ENCODE data around the gene EEF1A2.

EEF1A2 gene

DNA sequence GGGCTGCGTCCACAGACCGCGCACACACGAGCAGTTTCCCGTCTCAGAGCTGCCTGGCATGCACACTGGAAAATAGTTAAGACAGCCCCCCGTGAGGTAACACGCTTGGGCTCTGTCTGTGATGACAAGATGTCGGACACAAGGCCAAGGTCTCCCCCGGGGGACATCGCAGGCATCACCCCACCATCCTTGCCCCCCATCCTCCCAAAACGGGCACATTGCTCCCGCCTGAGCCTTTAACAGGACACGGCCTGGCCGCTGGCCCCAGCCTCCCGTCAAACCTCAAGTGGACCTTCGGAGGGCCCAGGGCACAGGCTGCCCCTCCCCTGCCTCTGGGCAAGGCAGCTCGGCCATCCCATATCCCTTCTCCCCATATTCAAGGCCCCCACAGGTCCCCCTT lies 32.0 kb downstream of the EEF1A2 start:
- no peak for DNase-seq

DNA sequence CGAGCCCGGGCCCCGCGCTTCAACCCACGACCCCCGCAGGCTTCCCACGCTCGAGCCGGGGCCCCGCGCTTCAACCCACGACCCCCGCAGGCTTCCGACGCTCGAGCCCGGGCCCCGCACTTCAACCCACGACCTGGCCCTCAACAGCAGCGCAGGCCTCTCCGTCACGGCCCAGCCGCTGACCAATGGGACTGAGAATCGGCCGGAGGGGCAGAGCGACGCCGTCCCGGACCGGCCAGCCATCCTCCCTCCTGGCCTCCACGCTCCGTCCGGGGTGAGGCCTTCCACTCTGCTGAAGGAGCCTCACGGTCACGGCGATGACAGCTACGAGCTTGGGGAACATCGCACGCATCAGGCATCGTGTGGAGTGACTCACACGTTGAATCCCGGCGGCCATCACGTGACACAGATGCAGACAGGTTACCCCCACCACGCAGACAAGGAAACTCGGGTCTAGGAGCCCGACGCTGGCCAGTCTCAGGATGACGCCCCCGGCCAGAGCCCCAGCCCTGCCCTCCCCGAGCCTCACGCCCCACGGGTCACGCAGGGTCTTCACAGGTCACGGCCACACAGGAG lies 32.5 kb downstream of the EEF1A2 start:
- DNase-seq: no peak

DNA sequence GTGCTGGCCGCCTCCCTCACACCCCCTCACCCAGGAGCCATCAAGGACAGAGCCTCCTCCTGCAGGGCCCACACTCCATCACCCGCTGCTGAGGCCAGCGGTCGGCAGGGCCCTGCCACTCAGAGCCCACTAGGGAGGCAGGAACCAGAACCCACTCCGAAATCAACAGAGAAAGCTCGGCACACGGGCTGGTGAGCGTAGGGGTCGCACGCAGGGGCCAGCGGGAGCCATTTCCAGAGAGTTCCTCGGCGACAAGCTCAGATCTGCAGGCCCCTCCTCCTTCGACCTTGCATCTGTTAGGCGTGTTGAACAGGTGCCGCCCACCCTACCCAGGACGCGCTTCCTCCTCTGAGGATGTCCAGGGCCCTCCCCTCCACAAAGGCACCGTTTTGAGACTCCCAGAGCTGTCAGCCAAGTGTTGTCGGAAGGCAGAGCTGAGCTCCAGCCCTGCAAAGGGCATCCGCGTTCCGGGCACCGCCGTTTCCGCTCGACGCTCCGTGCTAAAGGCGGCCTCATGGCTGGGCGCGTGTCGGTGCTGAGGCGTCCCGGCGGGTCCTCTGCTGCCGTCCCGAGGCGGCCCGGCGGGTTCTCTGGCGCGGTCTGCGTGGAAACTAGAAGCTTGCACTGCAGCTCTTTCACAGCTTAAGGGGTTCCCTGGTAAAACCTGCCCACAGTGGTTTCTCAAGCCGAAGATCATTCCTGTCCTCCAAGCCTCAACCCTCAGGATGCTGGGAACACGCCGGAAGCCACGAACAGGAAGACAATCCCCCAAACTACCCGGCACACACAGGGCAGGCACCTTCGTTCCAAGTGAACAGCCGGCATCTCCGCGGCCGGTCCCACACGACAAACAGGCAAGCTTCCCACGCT lies 33.3 kb downstream of the EEF1A2 start:
- DNase-seq: no peak

DNA sequence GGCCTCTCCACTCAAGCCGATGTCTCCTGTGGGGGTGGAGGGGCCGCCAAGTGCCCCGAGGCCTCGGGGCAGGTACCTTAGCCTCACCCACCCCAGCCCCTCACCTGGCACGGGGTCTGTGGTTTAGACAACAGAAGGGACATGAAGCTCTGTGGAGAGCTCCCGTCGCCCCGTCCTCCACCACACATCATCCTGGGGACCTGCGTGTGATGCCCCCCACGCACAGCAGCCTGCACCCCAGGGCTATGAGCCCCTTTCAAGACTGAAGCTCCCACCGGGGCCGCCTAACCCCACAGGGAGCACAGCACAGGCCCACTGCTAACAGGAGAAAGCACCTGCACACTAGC lies 34.6 kb downstream of the EEF1A2 start:
- DNase-seq: no peak

DNA sequence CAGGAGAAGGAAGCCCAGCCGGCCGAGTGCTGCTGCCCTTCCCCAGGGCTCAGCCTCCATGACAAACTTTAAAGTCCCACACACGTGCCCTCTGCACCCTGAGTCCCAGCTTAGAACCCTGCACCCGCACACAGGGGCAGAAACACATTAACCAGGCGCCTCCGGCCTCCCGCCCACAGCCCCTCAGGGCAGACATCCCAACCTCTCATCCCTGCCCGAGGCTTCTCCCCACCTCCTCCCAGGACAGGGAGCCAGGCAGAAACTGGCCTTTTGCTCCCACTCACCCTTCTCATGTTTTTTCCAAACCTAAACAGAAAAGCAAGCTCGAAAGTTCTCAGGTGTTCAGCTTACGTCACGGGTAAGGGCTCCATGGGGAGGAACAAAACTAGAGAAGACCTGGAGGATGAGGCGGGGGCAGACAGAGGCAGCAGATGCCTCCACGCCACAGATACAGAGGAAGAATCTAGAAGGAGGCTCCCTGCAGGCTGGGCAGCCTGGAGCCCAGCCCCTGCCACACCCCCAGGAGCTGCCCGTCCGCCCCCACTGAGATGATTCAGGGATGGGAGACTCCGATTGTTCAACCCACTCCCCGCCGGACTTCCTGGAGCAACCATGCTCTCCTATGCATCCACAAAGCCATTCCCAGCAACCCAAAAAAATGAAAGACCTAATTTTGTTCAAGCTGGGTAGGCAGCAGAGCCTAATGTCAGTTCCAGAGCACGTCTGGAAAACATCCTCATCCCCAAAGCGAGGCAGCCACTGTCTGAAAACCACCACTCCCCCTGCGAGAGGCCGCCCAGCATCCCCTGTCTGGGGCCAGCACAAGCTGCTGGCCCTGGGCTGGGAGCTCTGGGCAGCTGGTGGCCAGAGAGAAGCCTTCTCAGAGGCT lies 35.2 kb downstream of the EEF1A2 start:
- DNase-seq: no peak

DNA sequence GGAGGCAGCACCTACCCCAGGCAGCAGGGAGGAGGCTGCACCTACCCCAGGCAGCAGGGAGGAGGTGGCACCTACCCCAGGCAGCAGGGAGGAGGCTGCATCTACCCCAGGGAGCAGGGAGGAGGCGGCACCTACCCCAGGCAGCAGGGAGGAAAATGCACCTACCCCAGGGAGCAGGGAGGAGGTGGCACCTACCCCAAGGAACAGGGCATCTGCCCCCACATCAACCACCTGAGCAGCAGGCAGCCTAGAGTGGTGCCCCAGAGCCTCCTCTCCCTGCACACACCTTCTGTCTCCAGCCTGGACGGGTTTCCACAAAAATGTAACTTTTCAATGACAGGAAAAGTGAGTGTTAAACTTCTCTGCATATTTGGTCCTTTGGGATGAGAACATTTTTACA lies 36.6 kb downstream of the EEF1A2 start:
- DNase-seq: no peak

DNA sequence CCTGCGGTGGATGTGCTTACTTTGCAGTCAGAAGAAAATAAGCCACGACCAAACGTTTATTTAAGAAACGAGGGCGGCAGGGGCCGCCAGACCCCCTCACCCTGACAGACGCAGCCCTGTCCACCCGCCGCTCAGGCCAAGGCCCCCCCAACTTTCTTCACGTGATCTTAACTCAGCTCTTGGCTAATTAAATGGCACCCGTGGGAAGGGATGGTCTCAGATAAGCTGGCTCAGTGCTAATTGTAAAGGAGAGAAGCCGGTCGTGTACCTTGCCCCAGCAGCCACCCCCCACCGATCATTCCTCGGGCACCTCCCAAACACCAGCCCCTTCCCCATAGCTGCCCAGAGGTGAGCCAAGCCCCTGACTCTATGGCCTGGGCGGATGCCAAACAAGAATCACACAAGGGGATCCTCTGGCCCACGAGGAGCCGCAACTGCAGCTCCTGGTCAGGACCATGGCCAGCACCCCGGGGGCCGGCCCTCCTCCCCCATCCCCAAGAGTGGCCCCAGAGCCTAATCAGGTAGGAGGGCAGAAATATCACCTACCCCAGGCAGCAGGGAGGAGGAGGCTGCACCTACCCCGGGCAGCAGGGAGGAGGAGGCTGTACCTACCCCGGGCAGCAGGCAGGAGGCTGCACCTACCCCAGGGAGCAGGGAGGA lies 37.6 kb downstream of the EEF1A2 start:
- no peak for DNase-seq

DNA sequence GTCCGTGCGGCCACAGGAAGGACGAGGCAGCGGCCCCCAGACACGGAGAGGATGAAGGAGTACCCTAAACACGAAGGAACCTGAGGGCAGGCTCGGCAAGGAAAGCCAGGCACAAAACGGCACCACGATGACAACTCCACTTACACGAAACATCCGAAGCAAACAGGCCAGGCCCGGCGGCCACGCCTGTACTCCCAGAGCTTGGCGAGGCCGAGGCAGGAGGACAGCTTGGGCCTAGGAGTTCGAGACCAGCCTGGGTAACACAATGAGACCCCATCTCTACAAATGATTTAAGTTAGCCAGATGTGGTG lies 39.9 kb downstream of the EEF1A2 start:
- no peak for DNase-seq

DNA sequence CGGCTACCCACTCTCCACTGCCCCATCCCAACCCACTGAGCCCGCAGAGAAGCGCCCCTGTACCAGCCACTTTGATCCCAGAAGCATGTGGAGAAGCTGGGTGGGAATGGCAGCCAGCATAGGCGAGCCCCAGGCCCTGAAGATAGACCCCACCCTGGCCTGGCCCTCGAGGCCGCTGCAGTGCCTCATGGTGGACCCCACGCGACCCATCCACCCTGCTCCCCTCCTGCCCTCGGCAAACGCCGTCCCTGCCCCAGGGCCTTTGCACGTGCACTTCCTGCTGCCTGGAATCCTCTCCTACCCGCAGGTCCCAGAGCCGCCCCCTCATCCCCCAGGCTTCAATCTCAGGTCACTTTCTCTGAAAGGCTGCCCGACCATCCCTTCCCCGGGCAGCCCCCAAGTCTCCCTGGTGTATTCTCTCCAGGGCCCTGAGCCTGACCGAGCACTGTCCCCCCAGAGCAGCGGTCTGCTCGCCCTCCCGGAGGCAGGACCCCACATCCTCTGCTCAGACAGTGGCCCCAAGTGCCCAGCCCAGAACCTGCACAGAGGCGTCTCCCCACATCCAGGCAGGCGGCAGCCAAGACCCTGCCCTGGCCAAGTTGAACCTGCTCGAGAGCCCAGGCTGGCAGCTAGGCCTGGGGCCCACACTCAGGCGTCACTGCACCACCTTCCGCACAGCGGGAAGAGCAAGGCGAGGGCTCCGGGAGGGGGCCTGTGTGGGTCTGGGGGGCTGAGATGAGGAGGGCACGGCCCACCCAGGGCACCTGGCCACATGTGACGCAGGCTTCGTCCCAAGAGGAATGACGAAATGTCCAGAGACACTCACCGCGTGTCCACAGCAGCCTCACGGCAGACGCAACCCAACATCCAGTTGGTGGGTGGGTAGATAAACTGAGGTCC lies 40.5 kb downstream of the EEF1A2 start:
- DNase-seq: no peak

DNA sequence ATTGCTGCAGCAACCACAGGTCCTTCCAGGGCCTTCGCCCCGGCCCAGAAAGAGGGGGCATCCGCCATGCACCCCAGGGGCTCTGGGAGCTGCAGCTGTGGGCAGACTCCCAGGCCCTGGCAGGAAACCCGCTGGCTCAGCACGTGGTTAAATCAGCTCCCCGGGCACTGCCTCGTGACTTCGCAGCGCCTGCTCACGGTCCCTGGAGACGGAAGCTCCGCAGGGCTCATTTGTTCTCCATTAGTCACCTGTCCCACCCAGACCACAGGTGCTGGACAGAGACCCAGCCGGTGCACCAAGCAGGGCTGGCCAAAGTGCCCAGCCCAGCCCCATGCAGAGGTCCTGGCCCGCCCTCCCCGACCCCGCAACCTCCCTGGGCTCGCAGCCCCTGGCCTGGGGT lies 41.1 kb downstream of the EEF1A2 start:
- DNase-seq: no peak

DNA sequence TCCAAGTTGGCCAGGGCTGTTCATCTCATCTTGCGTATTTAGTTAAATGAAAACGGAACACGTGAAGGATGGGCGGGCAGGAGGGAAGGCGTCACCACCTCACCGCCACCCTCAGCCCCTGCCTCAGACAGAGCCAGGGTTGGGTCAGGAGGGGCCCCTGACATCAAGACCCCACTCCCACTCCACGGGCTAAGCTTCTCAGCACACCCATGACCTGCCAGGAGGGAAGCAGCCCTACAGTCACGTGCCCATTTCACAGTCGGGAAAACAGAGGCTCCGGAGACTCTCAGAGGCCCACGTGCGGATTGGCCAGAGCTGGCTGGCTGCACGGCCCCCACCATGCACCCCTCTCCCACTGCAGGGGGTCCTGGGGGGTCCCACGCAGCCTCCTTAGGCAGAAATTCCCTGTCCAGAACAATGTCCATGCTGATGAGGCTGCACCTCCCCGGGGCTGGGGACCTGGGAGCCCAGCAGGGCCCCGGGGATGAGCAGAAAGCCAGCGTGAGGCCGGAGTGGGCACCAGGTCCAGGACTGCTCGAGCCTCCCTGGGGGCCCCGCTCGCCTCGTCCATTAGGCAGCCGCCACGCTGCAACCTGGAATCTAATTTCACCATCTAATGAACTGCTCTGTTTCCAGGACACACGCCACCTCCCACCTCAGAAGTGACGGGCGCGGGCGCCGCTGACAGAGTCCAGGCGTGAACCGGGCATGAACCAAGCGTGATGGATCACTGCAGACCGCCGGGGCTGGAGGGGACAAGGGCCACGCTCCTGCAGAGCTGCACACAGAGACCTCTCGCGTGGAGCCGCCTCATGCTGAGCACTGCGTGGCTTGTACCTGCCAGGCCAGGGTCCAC lies 42.2 kb downstream of the EEF1A2 start:
- DNase-seq: no peak

DNA sequence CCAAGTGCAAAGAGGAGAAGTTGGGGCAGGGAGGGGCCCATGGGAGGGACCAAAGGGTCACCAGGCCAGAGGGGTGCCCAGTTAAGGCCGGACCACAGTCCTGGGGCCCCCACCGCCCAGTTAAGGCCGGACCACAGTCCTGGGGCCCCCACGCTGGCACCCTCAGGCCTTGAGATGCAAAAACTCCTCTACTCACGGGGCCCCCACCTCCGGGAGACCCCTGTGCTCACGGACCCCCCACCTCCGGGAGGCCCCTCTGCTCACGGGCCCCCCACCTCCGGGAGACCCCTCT lies 43.4 kb downstream of the EEF1A2 start:
- DNase-seq: no peak

DNA sequence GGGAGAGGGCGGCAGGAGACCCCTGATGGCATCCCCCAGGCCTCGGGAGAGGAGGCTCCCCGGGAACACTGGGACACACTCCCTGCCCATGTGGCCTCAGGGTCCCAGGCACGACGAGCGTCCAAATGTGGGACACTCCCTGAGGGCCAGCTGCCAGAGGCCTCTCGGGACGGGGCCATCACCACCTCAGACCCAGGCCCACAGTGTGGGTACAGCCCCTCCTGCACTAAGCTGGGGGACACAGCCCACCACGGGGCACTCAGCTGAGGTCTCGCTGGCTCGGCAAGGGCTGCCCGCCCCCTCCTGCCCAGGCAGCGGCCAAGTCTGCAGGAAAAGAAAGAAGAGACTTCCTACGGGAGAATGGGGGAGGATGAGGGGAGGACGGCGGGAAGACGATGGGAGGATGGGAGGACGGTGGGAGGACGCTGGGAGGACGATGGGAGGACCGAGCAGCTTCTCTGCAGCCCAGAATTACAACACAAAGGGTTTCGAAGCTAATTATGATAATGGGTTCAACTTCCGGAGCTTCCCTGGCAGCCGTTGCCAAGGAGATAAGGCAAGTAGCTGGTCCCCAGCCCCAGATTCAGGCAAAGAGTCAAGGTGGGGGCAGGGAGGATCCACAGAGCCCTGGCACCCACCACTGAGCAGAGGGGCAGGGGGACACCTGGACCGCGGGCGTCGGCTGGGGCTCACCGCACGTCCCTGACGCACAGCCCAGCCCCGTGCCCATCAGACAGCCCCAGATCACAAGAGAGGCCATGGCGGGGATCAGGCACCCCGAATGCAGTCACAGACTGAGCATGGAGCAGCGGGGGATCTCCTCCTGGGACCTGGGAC lies 43.9 kb downstream of the EEF1A2 start:
- DNase-seq: no peak

DNA sequence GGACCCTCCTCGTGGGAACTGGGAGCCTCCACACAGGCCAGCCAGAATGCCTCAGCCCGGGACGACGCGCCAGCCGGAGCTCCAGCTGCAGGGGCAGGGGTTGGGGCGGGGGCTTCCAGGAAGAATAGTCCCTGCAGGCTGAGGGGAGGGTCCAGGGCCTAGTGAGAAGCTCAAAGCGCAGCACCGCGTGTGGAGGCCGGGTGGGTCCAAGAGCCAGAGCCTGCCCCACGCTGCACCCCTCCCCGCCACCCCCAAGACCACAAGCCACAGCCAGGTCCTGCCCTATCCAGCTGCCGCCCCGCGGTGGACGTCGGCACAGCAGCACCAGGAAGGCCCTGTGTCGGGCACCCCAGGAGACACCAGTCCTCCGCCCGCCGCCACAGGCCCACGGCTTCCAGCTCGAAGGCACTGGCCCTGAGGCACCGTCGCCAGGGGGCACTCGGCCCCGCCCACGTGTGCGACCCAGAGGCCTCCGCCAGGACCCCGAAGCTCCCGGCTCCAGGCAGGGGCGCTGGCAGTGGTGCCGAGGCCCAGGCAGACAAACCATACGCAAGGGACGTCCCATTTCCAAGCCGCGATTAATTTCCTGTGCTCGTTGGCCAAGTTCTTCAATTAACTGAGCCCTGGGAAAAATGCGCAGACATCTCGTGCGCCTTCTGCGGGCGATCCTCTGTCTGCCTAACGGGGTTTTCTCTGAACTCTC lies 45.9 kb downstream of the EEF1A2 start:
- DNase-seq: no peak

DNA sequence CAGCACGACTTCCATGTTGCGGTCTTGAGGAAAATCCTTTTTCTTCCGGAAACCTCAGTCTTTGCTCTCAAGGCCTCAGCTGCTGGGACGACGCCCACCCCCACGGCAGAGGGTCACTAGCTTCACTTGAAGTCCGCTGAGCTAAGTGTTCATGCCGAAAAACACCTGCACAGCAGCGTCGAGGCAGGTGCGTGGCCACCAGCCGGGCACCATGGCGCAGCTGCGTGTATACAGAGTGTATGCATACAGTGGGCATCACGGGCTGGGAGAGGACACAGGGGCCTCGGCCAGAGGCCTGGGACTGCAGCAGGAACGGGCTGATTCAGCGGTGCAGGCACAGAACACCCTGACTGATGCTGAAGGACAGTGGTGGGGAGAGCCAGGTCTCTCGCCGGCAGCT lies 46.5 kb downstream of the EEF1A2 start:
- no peak for DNase-seq

DNA sequence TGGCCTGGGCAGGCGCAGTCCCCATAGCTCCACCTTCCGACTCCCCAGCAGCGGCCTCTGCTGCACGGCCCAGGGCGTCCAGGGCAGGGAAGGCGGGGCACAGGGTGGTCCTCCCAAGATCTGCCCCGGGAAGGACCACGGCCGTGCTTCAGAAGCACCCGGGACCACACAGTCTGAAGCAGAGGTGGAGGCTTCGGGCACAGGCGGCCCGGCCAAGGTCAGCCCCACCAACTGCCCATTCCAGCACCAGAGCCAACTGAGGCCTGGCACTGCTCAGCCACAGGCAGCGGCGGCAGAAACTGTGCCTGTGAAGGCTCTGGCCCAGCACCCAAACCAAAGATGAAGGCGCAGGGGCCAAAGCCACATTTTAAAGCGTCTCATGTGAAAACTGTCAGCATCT lies 47.1 kb downstream of the EEF1A2 start:
- DNase-seq: no peak

DNA sequence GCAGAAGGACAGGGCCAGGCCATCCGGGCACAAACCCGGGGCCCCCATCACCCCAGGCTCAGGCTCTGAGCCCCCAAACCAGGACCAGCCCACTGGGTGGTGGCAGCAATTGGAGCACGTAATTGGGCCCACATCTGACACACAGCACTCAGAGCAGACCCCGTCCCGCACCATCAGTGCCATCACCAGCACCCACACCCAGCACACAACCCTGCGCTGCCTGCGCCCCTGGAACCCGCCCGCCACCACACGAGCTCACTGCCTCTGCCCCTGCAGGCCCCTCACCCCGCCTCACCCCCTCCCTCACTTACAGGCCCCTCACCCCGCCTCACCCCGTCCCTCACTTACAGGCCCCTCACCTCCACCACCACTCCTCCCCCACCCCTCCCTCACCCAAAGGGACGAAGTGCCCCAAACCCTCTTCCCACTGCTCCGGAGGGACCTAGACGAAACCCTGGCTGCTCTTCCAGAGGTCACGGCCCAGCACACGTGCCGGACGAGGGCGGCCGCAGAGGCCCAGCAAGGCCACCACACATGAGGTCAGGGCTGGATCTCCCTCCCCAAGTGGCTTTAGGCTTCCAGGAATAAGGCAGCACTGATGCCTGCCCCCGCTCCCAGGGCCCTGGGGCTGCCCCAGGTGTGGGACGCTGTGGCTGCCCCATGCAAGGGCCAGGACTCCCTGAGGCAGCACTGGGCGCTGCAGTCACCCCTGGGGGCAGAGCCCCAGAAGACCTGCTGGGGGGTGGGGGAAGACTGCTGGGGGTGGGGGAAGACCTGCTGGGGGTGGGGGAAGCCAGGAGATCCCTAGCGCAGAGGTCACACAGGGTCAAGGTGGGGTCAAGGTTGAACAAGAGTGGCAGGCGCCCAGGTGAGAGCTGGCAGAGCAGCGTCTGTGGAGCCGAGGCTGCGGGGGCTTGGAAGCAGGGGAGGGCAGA lies 48.8 kb downstream of the EEF1A2 start:
- no peak for DNase-seq

DNA sequence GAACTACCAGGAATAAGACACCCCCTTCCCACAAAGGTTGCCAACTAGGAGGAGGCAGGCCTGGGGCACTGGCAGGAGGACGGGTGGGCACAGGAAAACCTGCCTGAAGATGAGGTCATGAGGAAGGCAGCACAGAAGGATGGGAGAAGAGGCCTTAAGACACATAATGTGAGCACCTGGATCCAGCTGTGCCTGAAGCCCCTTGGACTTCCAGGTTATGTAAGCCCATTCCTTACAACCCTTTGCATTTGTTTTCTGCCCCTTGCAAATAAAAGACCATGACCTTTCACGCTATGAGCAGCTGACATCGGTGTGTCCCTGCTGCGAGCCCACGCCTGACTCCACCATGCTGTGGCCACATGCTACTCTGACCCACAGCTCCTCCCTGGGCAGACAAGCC lies 49.9 kb downstream of the EEF1A2 start:
- no peak for DNase-seq

DNA sequence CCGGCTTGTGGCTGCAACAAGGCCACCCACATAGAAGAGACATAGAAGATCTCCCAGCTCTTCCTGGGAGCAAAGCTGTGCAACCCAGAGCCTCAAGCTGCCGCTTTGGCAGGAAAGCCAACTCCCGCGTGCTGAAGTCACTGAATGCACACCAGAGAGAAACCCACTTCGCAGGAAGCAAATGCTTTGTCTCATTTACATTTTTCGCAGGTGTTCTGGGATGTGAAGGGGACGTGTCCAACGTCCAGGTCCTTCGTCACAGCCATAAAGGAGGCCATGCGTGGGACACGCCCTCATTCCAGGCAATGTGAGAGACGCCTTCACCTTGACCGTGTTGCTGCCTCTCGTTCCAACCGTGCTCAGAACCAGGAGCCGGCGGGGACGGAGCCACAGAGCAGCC lies 50.9 kb downstream of the EEF1A2 start:
- DNase-seq: no peak
